Activated CD4-positive, alpha-beta T cell treated with anti-CD3 and anti-CD28 coated beads for 36 hours (primary cell): Measurements from ENCODE around the gene WDR33. TPM values are rescaled to one million over a fixed set of nuclear protein-coding genes. Genes with fewer than 3 reads are reported as not detected.
"Not testable (repeated sequence)": the region's sequence is repeated elsewhere in the genome, so short reads cannot be mapped to it uniquely, and the experiment has no call there.

Experiments used
- ATAC-seq: fragments of 200-7000 bp; cut with Tn5 transposase; one replicate; pipeline ENCODE4 v1.10.0; 2021; ENCODE audit warnings: mild to moderate bottlenecking, moderate library complexity
- CTCF ChIA-PET: fragments of 350-600 bp; sonication (Branson Sonifier 250); formaldehyde crosslinking; loops from one replicate; lab custom pipeline; 2021; ENCODE audit warnings: antibody characterized with exemption; lab: Charles Lee
- POLR2A ChIA-PET: fragments of 350-600 bp; sonication (Branson Sonifier 250); formaldehyde crosslinking; loops from one replicate; lab custom pipeline; 2021; ENCODE audit warnings: antibody characterized with exemption, inconsistent platforms; lab: Charles Lee
- DNase-seq: peaks from one replicate; pipeline ENCODE4 v3.0.0-alpha.2; 2020
- H3K27ac Mint-ChIP-seq: one replicate; pipeline ENCODE4 v1.8.0; 2021; ENCODE audit warnings: mixed read lengths
- H3K27me3 Mint-ChIP-seq: one replicate; pipeline ENCODE4 v1.8.0; 2021; ENCODE audit warnings: mixed read lengths
- H3K36me3 Mint-ChIP-seq: one replicate; pipeline ENCODE4 v1.8.0; 2021; ENCODE audit warnings: low read depth, mixed read lengths
- H3K4me1 Mint-ChIP-seq: one replicate; pipeline ENCODE4 v1.8.0; 2021; ENCODE audit warnings: mixed read lengths
- H3K4me3 Mint-ChIP-seq: one replicate; pipeline ENCODE4 v1.8.0; 2021; ENCODE audit warnings: mild to moderate bottlenecking, moderate library complexity, mixed read lengths
- H3K9me3 Mint-ChIP-seq: one replicate; pipeline ENCODE4 v1.8.0; 2021; ENCODE audit warnings: low read depth, mixed read lengths
- intact Hi-C, 2 experiments: fragments of 100-400 bp; cut with DNase I in 1 of 2; cut with micrococcal nuclease in 1 of 2; formaldehyde crosslinking; loops; one replicate each; pipeline versions ENCODE4 v1.14.2 to v1.15.1; 2022 to 2024; cut with DNase I, micrococcal nuclease
- total RNA-seq, 2 experiments: library from RNA; stranded (reverse); gene quantifications; one replicate each; pipeline ENCODE4 v1.2.3, GENCODE V29; 2021

Gene WDR33
- total RNA-seq, 2 experiments from 2014 or later: 58.6 to 76.3 TPM

- H3K4me1 Mint-ChIP-seq: peaks cover 18% of the 10 kb centered on the region
- no peak overlapping the region for H3K4me3 Mint-ChIP-seq
- ChIA-PET POLR2A (interaction anchor here (0.6 kb wide), 1 partner anchor 10 kb away, joined by 3 read pairs; no protein-coding TSS in a partner anchor), CTCF (no interaction called here)
- no peaks in the 10 kb centered on the region for H3K9me3 Mint-ChIP-seq
- ATAC-seq (no peak), DNase-seq (no peak)
- H3K27me3 Mint-ChIP-seq: no peaks in the 10 kb centered on the region
- no peak overlapping the region for H3K27ac Mint-ChIP-seq
- intact Hi-C loops: no loop called here
- H3K36me3 Mint-ChIP-seq: peaks cover 22% of the 10 kb centered on the region
Observed at GRCh38 chr2:127768775-127769479, 42.0 kb downstream of the WDR33 start.

GRCh38 chr2:127763776-127764175 is 47.2 kb downstream of the WDR33 start:
- peaks cover 52% of the 10 kb centered on the region for H3K36me3 Mint-ChIP-seq
- H3K4me1 Mint-ChIP-seq: peaks cover 16% of the 10 kb centered on the region
- intact Hi-C loops: no loop called here
- H3K27ac Mint-ChIP-seq: peak overlapping the region; percentile 60
- DNase-seq (no peak), ATAC-seq (no peak)
- POLR2A ChIA-PET: no interaction called here
- no peaks in the 10 kb centered on the region for H3K9me3 Mint-ChIP-seq
- H3K4me3 Mint-ChIP-seq: no peak overlapping the region
- CTCF ChIA-PET: interaction anchor here (1.2 kb wide), 2 partner anchors 9 to 19 kb away, joined by 3 to 5 read pairs; no protein-coding TSS in a partner anchor
- H3K27me3 Mint-ChIP-seq: no peaks in the 10 kb centered on the region

DNA sequence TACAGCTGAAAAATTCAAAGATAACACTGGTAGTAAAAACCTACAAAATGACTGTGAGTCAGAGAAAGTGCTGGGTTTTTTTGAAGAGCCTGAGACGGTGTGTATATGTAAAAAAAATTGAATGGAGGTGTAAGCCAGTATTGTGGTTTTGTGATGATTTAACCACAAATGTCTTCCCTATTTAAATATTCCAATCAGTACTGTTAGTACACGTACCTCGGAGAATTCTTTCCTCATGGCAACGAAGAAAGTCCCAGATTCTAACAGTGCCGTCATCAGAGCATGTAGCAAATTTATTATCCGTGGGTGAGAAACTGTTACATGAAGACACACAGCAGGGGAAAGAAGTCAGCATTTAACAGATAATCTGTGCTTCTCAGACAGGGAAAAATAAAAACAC is 48.1 kb downstream of the WDR33 start:
- ChIA-PET CTCF (interaction anchor here (1.2 kb wide), 2 partner anchors 8 to 20 kb away, joined by 3 to 5 read pairs; no protein-coding TSS in a partner anchor), POLR2A (no interaction called here)
- peaks cover 51% of the 10 kb centered on the region for H3K36me3 Mint-ChIP-seq
- H3K4me3 Mint-ChIP-seq: no peak overlapping the region
- ATAC-seq: no peak
- intact Hi-C loops: no loop called here
- H3K27ac Mint-ChIP-seq: peak overlapping the region; percentile 12
- no peaks in the 10 kb centered on the region for H3K27me3 Mint-ChIP-seq
- no peaks in the 10 kb centered on the region for H3K9me3 Mint-ChIP-seq
- no peak for DNase-seq
- H3K4me1 Mint-ChIP-seq: peaks cover 16% of the 10 kb centered on the region

DNA sequence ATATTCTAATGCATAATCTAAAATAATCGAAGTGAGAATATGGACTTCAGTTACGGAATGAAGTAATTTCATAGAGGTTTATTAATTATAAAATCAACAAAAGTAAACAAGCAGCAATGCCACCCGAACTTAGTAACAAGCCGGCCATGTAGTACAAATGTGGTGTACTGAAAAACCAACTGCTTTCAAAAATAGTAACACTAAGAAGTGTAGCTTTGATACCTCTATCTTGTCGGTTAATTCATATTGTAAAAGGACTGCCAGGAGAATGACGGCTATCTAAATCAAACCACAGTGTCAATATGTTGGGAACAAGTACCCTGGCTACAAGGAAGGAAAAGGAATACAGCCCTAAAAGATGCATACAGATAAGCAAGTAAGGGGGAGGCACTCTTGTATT is 48.5 kb downstream of the WDR33 start:
- POLR2A ChIA-PET: no interaction called here
- H3K4me1 Mint-ChIP-seq: peaks cover 16% of the 10 kb centered on the region
- no peaks in the 10 kb centered on the region for H3K27me3 Mint-ChIP-seq
- peaks cover 49% of the 10 kb centered on the region for H3K36me3 Mint-ChIP-seq
- H3K4me3 Mint-ChIP-seq: no peak overlapping the region
- no peak for DNase-seq
- ATAC-seq: no peak
- intact Hi-C loops: no loop called here
- CTCF ChIA-PET: no interaction called here
- no peaks in the 10 kb centered on the region for H3K9me3 Mint-ChIP-seq
- no peak overlapping the region for H3K27ac Mint-ChIP-seq

DNA sequence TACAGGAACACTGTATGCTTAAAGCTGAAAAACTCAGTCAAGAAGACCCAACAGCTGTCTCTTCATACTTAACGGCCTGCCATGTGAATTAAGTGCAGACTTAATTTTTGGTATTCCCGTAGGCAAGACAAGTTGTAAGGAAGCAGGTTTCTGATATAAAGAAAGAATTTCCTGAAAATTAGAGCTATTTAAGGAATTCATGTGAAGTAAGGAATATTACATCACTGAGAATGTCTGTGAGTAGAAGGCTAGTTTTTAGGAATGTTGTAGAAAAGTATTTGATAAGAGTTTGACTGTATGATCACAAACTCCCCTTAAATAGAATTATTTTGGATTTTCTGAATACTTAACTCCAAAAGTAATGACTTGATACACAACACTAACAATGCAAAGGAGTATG is 51.0 kb downstream of the WDR33 start:
- no peaks in the 10 kb centered on the region for H3K9me3 Mint-ChIP-seq
- no peak overlapping the region for H3K4me3 Mint-ChIP-seq
- no peak for DNase-seq
- H3K4me1 Mint-ChIP-seq: peaks cover 16% of the 10 kb centered on the region
- H3K36me3 Mint-ChIP-seq: peaks cover 51% of the 10 kb centered on the region
- no peaks in the 10 kb centered on the region for H3K27me3 Mint-ChIP-seq
- no peak overlapping the region for H3K27ac Mint-ChIP-seq
- ATAC-seq: no peak
- intact Hi-C loops: no loop called here
- ChIA-PET CTCF (interaction anchor here (1.1 kb wide), 1 partner anchor 38 kb away, joined by 3 read pairs; no protein-coding TSS in a partner anchor), POLR2A (no interaction called here)

GRCh38 chr2:127754186-127754585 is 56.8 kb downstream of the WDR33 start:
- no peak overlapping the region for H3K4me3 Mint-ChIP-seq
- no peaks in the 10 kb centered on the region for H3K9me3 Mint-ChIP-seq
- POLR2A ChIA-PET: interaction anchor here (0.6 kb wide), 1 partner anchor 149 kb away, joined by 3 read pairs; no protein-coding TSS in a partner anchor

DNA sequence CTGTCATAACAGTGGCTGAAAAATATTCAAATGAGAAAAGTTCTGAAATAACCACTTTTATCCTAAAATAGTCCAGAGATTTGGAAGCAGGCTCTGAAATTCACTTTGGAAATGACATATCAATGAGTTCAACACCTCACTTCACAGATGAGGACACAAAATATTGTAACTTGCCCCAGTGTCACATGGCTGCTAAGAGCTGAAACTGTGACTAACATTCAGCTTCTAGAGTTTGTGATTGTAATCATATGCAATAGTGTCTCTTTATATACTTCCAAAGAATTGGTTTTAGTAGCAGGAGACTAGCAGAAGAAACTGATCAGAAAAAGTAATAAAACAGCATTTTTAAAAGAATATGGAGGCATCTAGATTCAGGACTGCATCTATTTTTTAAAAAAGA is 57.6 kb downstream of the WDR33 start:
- ChIA-PET CTCF (interaction anchor here (1.3 kb wide), 1 partner anchor 27 kb away, joined by 4 read pairs; no protein-coding TSS in a partner anchor), POLR2A (no interaction called here)
- DNase-seq (no peak), ATAC-seq (peak; percentile 26)
- Mint-ChIP-seq H3K27ac (peak overlapping the region; percentile 74), H3K9me3 (no peaks in the 10 kb centered on the region), H3K4me1 (peaks cover 18% of the 10 kb centered on the region), H3K4me3 (no peak overlapping the region), H3K36me3 (peaks cover 22% of the 10 kb centered on the region), H3K27me3 (no peaks in the 10 kb centered on the region)
- intact Hi-C loops: no loop called here

More at GRCh38 chr2:127754186-127754585, 56.8 kb downstream of the WDR33 start:
- no peak overlapping the region for H3K27ac Mint-ChIP-seq
- peaks cover 22% of the 10 kb centered on the region for H3K36me3 Mint-ChIP-seq
- no peak for DNase-seq
- CTCF ChIA-PET: interaction anchor here (0.6 to 1.6 kb wide), 4 partner anchors 9 to 82 kb away, joined by 3 to 5 read pairs (median 4); no protein-coding TSS in a partner anchor
- intact Hi-C loops: no loop called here
- no peak for ATAC-seq
- H3K27me3 Mint-ChIP-seq: no peaks in the 10 kb centered on the region
- H3K4me1 Mint-ChIP-seq: peaks cover 16% of the 10 kb centered on the region

DNA sequence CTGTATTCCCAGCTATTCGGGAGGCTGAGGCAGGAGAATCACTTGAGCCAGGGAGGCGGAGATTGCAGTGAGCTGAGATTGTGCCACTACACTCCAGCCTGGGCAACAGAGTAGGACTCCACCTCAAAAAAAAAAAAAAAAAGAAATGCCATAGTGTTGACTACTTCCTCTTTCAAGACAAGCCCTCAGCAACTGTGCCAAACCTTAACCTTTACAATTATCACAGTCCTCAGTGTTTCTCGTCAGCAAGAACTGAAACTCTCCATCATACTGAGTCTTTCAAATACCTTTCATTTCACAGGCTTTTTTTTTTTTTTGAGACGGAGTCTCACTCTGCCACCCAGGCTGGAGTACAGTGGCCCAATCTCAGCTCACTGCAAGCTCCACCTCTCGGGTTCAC is 61.4 kb downstream of the WDR33 start:
- H3K9me3 Mint-ChIP-seq, H3K27me3 Mint-ChIP-seq, H3K4me3 Mint-ChIP-seq, intact Hi-C loops: not testable (repeated sequence)
- Mint-ChIP-seq H3K4me1 (peaks cover 22% of the 10 kb centered on the region), H3K27ac (peak overlapping the region; percentile 14), H3K36me3 (peaks cover 34% of the 10 kb centered on the region)
- ChIA-PET POLR2A (interaction anchor here (0.5 kb wide), 1 partner anchor 125 kb away, joined by 3 read pairs; no protein-coding TSS in a partner anchor), CTCF (interaction anchor here (0.6 kb wide), 1 partner anchor 160 kb away, joined by 3 read pairs; no protein-coding TSS in a partner anchor)
- DNase-seq (peak; percentile 20), ATAC-seq (peak; percentile 97)

DNA sequence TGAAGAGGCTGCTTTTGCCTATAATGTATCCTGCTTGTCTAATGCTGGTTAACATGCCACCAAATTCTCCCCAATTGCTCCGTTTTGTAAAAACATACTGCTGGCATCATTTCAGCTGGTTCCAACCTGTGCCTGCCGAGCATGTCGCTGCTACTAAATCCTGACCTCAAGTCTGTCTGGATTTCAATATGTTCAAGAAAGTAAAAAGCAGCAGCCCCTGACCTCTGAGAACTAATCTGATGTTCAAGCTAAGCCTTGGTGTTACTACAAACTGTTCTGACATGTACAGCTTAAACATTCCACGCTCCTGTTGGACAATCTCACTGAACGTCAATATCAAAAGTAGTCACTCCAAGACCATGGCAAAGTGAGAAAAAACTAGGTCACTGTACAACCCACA is 63.4 kb downstream of the WDR33 start:
- H3K36me3 Mint-ChIP-seq: peaks cover 29% of the 10 kb centered on the region
- ChIA-PET CTCF (no interaction called here), POLR2A (no interaction called here)
- intact Hi-C loops: no loop called here
- H3K4me1 Mint-ChIP-seq: peaks cover 31% of the 10 kb centered on the region
- H3K4me3 Mint-ChIP-seq: no peak overlapping the region
- H3K27me3 Mint-ChIP-seq: no peaks in the 10 kb centered on the region
- ATAC-seq (no peak), DNase-seq (no peak)
- H3K27ac Mint-ChIP-seq: no peak overlapping the region
- no peaks in the 10 kb centered on the region for H3K9me3 Mint-ChIP-seq

DNA sequence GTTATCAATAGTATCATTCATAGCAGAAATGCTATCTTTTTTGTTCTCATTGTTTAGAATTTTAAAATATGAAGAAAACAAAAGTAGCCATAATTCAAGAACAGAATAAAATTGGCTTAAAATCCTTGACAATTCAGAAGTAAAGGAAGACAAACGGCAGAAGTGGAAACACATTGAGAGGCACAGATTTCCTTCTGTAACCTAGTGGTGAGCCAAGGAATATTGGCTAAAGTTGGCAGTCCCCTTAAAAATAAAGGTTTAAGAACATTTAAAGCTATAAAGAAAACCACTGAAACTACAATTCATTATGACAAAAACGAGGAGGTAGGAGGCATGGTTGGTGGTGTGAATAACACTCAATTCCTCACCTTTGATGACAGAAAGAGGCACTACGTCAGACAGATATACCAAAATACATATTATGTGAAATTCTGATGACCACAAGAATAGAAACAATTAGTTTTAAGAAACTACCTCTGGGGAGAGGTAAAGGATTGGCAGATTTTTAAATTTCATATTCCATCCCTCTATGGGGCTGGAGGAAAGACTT is 67.4 kb downstream of the WDR33 start:
- POLR2A ChIA-PET: no interaction called here
- no peak for DNase-seq
- Mint-ChIP-seq H3K27ac (peak overlapping the region; percentile 20), H3K4me3 (no peak overlapping the region), H3K9me3 (no peaks in the 10 kb centered on the region), H3K4me1 (peaks cover 47% of the 10 kb centered on the region), H3K27me3 (no peaks in the 10 kb centered on the region), H3K36me3 (peaks cover 47% of the 10 kb centered on the region)
- CTCF ChIA-PET: interaction anchor here (0.6 to 0.9 kb wide), 2 partner anchors 91 to 403 kb away, joined by 3 to 4 read pairs; no protein-coding TSS in a partner anchor
- ATAC-seq: peak; percentile 67
- intact Hi-C loops: no loop called here

- DNase-seq (no peak), ATAC-seq (no peak)
- no peaks in the 10 kb centered on the region for H3K9me3 Mint-ChIP-seq
- CTCF ChIA-PET: interaction anchor here (0.6 to 1.3 kb wide), 2 partner anchors 20 to 26 kb away, joined by 3 read pairs; no protein-coding TSS in a partner anchor
- H3K36me3 Mint-ChIP-seq: peaks cover 51% of the 10 kb centered on the region
- H3K4me1 Mint-ChIP-seq: peaks cover 63% of the 10 kb centered on the region
- H3K4me3 Mint-ChIP-seq: no peak overlapping the region
- POLR2A ChIA-PET: no interaction called here
- H3K27ac Mint-ChIP-seq: no peak overlapping the region
- intact Hi-C loops: no loop called here
- no peaks in the 10 kb centered on the region for H3K27me3 Mint-ChIP-seq
Observed at GRCh38 chr2:127740665-127741288, 70.2 kb downstream of the WDR33 start.
